Mammary epithelial cell (primary cell): Measurements from ENCODE around the gene LONRF3.

ENCODE experiments used
- EZH2 ChIP-seq: IDR thresholded peaks from 2 replicates; pipeline ENCODE4 v1.6.1; 2012; ENCODE audit warnings: low read length, inconsistent platforms, borderline replicate concordance
- TF ChIP-seq, protein P1 (sequence below), 2 donors: IDR thresholded peaks in 1 of 2; conservative IDR thresholded peaks in 1 of 2; 2 replicates each; pipeline ENCODE4 v1.5.1; 2011 to 2012; ENCODE audit warnings: inconsistent platforms in 2 of 2, low read length in 2 of 2, mild to moderate bottlenecking in 2 of 2, control low read depth in 1 of 2, low read depth in 1 of 2; ENCODE audit not compliant: insufficient read depth in 1 of 2; ENCODE audit errors: extremely low read depth in 1 of 2

DNA sequence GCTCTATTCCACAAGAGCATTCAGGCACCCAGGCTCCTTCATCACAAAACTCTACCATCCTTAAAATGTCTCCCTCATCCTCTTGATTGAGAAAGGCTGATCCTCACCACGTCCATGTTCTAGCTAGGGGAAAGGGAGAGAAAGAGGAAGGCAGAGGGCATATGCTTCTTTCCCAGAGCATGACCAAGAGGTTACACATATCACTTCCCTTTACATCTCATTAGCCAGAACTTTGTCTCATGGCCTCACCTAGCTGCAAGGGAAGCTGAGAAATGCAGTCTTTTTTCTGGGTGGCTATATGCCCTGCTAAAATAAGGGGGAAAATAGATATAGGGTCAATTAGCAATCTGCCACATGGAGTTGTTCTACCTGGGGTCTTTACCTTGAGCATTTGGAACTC is 42.7 kb downstream of the LONRF3 start:
- TF ChIP-seq, protein P1, sequence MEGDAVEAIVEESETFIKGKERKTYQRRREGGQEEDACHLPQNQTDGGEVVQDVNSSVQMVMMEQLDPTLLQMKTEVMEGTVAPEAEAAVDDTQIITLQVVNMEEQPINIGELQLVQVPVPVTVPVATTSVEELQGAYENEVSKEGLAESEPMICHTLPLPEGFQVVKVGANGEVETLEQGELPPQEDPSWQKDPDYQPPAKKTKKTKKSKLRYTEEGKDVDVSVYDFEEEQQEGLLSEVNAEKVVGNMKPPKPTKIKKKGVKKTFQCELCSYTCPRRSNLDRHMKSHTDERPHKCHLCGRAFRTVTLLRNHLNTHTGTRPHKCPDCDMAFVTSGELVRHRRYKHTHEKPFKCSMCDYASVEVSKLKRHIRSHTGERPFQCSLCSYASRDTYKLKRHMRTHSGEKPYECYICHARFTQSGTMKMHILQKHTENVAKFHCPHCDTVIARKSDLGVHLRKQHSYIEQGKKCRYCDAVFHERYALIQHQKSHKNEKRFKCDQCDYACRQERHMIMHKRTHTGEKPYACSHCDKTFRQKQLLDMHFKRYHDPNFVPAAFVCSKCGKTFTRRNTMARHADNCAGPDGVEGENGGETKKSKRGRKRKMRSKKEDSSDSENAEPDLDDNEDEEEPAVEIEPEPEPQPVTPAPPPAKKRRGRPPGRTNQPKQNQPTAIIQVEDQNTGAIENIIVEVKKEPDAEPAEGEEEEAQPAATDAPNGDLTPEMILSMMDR (conservative IDR thresholded peaks at IDR 0.05 in 1 of 2, IDR thresholded peaks at IDR 0.05 in 1 of 2; ENCODE audit: extremely low read depth in 1 of 2, insufficient read depth in 1 of 2, low read depth in 1 of 2, low read length in 2 of 2) = no peak
- TF ChIP-seq EZH2 = no peak
